CD14-positive monocyte (primary cell): ENCODE results near the gene KIF17. TPM values are rescaled to one million over a fixed set of nuclear protein-coding genes. Genes with fewer than 3 reads are reported as not detected.

Experiments
- DNase-seq, 3 donors: peaks; one replicate each; pipeline ENCODE4 v3.0.0-alpha.2; 2011 to 2022
- H2AFZ ChIP-seq: 2 replicates; pipeline ENCODE4 v1.6.0; 2012; ENCODE audit warnings: mild to moderate bottlenecking, low read depth, low read length, inconsistent platforms; ENCODE audit not compliant: insufficient read depth, poor library complexity, severe bottlenecking
- H3K27ac ChIP-seq, 2 donors: 1 replicate in 1 of 2; 2 replicates in 1 of 2; pipeline ENCODE4 v1.5.1; 2012 to 2013; ENCODE audit warnings: low read length in 2 of 2, control low read depth in 1 of 2, inconsistent platforms in 1 of 2, low read depth in 1 of 2, mild to moderate bottlenecking in 1 of 2
- H3K27me3 ChIP-seq, 2 donors: one replicate each; pipeline versions ENCODE4 v1.6.0 to v1.6.1; 2011 to 2013; ENCODE audit warnings: low read length in 2 of 2; ENCODE audit not compliant: control insufficient read depth in 2 of 2, insufficient read depth in 2 of 2
- H3K36me3 ChIP-seq, 2 donors: replicated peaks in 1 of 2; 1 replicate in 1 of 2; 2 replicates in 1 of 2; pipeline versions ENCODE4 v1.5.1 to v1.6.1; 2012 to 2013; ENCODE audit warnings: low read length in 2 of 2, control low read depth in 1 of 2, inconsistent platforms in 1 of 2, mild to moderate bottlenecking in 1 of 2; ENCODE audit not compliant: insufficient read depth in 2 of 2, control insufficient read depth in 1 of 2
- H3K4me1 ChIP-seq, 2 donors: 1 replicate in 1 of 2; 2 replicates in 1 of 2; pipeline versions ENCODE4 v1.5.1 to v1.6.1; 2012 to 2013; ENCODE audit warnings: low read length in 2 of 2, control low read depth in 1 of 2, inconsistent platforms in 1 of 2, mild to moderate bottlenecking in 1 of 2, moderate library complexity in 1 of 2; ENCODE audit not compliant: insufficient read depth in 2 of 2, control insufficient read depth in 1 of 2
- H3K4me2 ChIP-seq: replicated peaks from 2 replicates; pipeline ENCODE3; 2012; ENCODE audit warnings: low read length, moderate library complexity, mild to moderate bottlenecking; ENCODE audit not compliant: poor library complexity, severe bottlenecking; ENCODE audit errors: extremely low read depth
- H3K4me3 ChIP-seq, 3 experiments: fragments of 200-600 bp in 1 of 3; sonication (generic) in 1 of 3; replicated peaks in 1 of 3; 1 replicate in 2 of 3; 2 replicates in 1 of 3; pipeline ENCODE4 v1.5.1; 2011 to 2013; ENCODE audit warnings: low read length in 3 of 3, mild to moderate bottlenecking in 3 of 3, control low read depth in 2 of 3, low read depth in 2 of 3, inconsistent platforms in 1 of 3, moderate library complexity in 1 of 3
- H3K79me2 ChIP-seq: 2 replicates; pipeline ENCODE4 v1.6.0; 2012; ENCODE audit warnings: mild to moderate bottlenecking, control low read depth, inconsistent platforms, low read length, moderate library complexity; ENCODE audit not compliant: insufficient read depth
- H3K9ac ChIP-seq: 2 replicates; pipeline ENCODE4 v1.6.0; 2017; ENCODE audit warnings: low read length, mild to moderate bottlenecking; ENCODE audit not compliant: insufficient read depth, poor library complexity, severe bottlenecking
- H3K9me3 ChIP-seq, 2 donors: replicated peaks in 1 of 2; 1 replicate in 1 of 2; 2 replicates in 1 of 2; pipeline versions ENCODE4 v1.5.1 to v1.6.1; 2012 to 2013; ENCODE audit warnings: low read length in 2 of 2, control low read depth in 1 of 2; ENCODE audit not compliant: control insufficient read depth in 1 of 2, insufficient read depth in 1 of 2
- H4K20me1 ChIP-seq: 2 replicates; pipeline ENCODE4 v1.6.0; 2012; ENCODE audit warnings: mild to moderate bottlenecking, low read length, control low read depth, moderate library complexity; ENCODE audit not compliant: insufficient read depth
- H3K27ac Mint-ChIP-seq, 7 donors: one replicate each; pipeline ENCODE4 v1.8.0; 2020; ENCODE audit warnings: mild to moderate bottlenecking in 7 of 7, mixed read lengths in 7 of 7, moderate library complexity in 6 of 7, inconsistent platforms in 2 of 7
- H3K27me3 Mint-ChIP-seq, 3 donors: one replicate each; pipeline ENCODE4 v1.8.0; 2021 to 2022; ENCODE audit warnings: low read depth in 3 of 3, mild to moderate bottlenecking in 3 of 3, mixed read lengths in 3 of 3, moderate library complexity in 3 of 3, inconsistent platforms in 1 of 3
- H3K36me3 Mint-ChIP-seq, 2 donors: one replicate each; pipeline ENCODE4 v1.8.0; 2020; ENCODE audit warnings: mixed read lengths in 2 of 2, inconsistent platforms in 1 of 2, mild to moderate bottlenecking in 1 of 2
- H3K4me1 Mint-ChIP-seq: one replicate; pipeline ENCODE4 v1.8.0; 2020; ENCODE audit warnings: mild to moderate bottlenecking, mixed read lengths
- H3K4me3 Mint-ChIP-seq, 2 donors: one replicate each; pipeline ENCODE4 v1.8.0; 2020; ENCODE audit warnings: mild to moderate bottlenecking in 2 of 2, mixed read lengths in 2 of 2, moderate library complexity in 1 of 2
- H3K9me3 Mint-ChIP-seq, 7 donors: one replicate each; pipeline ENCODE4 v1.8.0; 2020 to 2022; ENCODE audit warnings: mixed read lengths in 7 of 7, mild to moderate bottlenecking in 6 of 7, moderate library complexity in 6 of 7, inconsistent platforms in 2 of 7
- WGBS: methylation state at CpG from one replicate; pipeline ENCODE4 v1.1.5; 2013; ENCODE audit warnings: missing lambda C conversion rate; ENCODE audit not compliant: insufficient coverage; 5-methylcytosine and 5-hydroxymethylcytosine counted together
- intact Hi-C, 2 donors: fragments of 100-400 bp; cut with micrococcal nuclease; formaldehyde crosslinking; loops; one replicate each; pipeline versions ENCODE4 v1.15.0 to v1.15.1; 2023
- polyA plus RNA-seq, 3 donors: library from polyadenylated mRNA; depleted of rRNA in 1 of 3; unstranded in 2 of 3; stranded (reverse) in 1 of 3; fragments of 300-500 nt in 2 of 3; fragments of >200 nt in 1 of 3; fragmentation: Illumina TruSeq in 2 of 3; gene quantifications; 1 replicate in 2 of 3; 2 replicates in 1 of 3; pipeline ENCODE4 v1.2.3, GENCODE V29; 2012 to 2021
- TF ChIP-seq, protein P1 (sequence below): fragments of 200-600 bp; IDR thresholded peaks from one replicate; pipeline ENCODE4 v1.8.0; 2022; ENCODE audit warnings: antibody characterized with exemption, mild to moderate bottlenecking

KIF17 gene
- polyA plus RNA-seq, 3 donors = 0.16 TPM; not detected in 2

DNA sequence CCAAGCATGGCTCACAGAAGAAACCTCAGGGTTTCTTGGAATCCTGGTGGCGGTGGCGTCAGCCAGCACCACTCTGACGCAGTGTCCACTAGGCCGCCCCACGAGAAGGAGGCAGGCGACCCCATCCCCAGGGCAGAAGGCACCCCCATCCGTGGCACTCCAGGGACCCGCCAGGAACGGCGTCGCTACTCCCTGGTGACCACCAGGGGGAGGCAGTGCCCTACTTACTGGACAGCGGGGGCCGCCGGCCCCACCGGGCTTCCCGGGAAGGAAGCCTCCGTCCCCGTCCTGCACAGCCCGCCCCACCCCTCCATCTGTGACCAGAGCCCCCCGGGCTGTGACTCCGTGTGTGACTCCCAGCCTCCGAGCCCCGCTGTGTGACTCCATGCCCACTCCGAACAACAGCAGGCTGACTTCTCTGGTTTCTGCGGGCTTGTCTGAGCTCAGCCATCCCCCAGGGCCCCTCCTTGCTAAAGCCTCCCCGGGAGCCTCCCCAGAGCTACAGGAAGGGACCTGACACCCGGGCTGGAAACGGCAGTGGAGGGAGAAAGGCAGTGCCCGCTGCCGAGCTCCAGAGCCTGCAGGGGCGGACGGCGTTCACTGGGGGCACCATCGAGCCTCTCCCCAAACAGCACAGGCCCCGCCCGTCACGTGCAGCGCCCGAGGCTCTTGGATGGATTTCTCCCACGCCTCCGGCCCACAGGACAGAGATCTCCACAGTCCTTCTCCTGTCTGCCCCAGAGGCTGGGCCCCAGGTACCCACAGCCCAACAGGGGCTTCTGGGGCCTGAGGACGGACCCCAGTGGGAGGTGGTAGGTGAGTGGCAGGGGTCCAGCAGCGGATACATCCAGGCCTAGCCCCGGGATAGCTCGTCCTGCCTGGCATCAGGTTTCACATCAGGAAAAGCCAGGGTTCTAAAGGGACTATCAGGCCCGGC, 21.1 kb downstream of the KIF17 start:
- whole genome bisulfite sequencing = 4% methylated on average over 29 of the region's 46 CpGs
- intact Hi-C loops = loop anchor here (2.0 to 10.0 kb wide), 3 partner anchors 36 to 498 kb away; partner anchors contain the start of gene SH2D5 (in 1 of the 2)
- DNase-seq = peak; percentile 75 to 80 (median 76)
- H3K36me3 ChIP-seq = no peaks in the 10 kb centered on the region
- peak overlapping the region; percentile 100 for H2AFZ ChIP-seq
- Mint-ChIP-seq H3K9me3 (no peaks in the 10 kb centered on the region), H3K27me3 (peaks cover 2 to 10% (median 9%) of the 10 kb centered on the region in 3 donors), H3K27ac (peak overlapping the region; percentile 46 to 93 (median 84)), H3K36me3 (no peaks in the 10 kb centered on the region), H3K4me3 (peak overlapping the region; percentile 94 to 95), H3K4me1 (peaks cover 14% of the 10 kb centered on the region)
- peaks cover 9 to 11% of the 10 kb centered on the region in 2 donors for H3K4me1 ChIP-seq
- H3K4me2 ChIP-seq = peak overlapping the region; percentile 100
- no peaks in the 10 kb centered on the region for H3K79me2 ChIP-seq
- H3K27ac ChIP-seq = peak overlapping the region; percentile 3 to 80
- H3K27me3 ChIP-seq = no peaks in the 10 kb centered on the region
- H3K4me3 ChIP-seq = peak overlapping the region; percentile 66 to 99 (median 67)
- TF ChIP-seq, protein P1, sequence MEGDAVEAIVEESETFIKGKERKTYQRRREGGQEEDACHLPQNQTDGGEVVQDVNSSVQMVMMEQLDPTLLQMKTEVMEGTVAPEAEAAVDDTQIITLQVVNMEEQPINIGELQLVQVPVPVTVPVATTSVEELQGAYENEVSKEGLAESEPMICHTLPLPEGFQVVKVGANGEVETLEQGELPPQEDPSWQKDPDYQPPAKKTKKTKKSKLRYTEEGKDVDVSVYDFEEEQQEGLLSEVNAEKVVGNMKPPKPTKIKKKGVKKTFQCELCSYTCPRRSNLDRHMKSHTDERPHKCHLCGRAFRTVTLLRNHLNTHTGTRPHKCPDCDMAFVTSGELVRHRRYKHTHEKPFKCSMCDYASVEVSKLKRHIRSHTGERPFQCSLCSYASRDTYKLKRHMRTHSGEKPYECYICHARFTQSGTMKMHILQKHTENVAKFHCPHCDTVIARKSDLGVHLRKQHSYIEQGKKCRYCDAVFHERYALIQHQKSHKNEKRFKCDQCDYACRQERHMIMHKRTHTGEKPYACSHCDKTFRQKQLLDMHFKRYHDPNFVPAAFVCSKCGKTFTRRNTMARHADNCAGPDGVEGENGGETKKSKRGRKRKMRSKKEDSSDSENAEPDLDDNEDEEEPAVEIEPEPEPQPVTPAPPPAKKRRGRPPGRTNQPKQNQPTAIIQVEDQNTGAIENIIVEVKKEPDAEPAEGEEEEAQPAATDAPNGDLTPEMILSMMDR = peak; percentile 100
- H4K20me1 ChIP-seq = no peaks in the 10 kb centered on the region
- H3K9ac ChIP-seq = peak overlapping the region; percentile 84
- H3K9me3 ChIP-seq = no peaks in the 10 kb centered on the region

DNA sequence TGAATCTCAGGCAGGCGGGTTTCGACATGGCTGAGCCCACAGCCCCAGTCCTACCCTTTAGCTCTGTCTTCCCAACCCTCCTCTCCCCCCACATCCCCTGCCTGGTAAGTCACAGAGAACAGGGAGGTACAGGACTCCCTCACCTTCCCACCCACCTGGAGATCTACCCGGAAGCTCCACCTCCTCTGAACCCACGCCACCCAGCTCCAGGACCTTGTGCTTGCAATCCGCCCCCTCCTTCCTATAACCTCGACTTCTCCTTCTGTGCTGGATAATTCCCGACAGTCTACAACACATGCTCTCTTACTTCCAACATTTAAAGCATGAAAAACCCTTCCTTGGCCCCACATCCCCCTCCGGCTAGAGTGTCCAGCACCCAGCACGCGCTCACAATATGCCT, 22.3 kb downstream of the KIF17 start:
- Histone ChIP-seq H3K9ac (no peak overlapping the region), H3K9me3 (no peaks in the 10 kb centered on the region), H3K4me3 (no peak overlapping the region), H3K4me1 (peaks cover 9 to 11% of the 10 kb centered on the region in 2 donors), H3K4me2 (no peak overlapping the region), H2AFZ (no peak overlapping the region), H3K79me2 (no peaks in the 10 kb centered on the region), H3K27me3 (no peaks in the 10 kb centered on the region), H3K36me3 (no peaks in the 10 kb centered on the region), H3K27ac (no peak overlapping the region), H4K20me1 (no peaks in the 10 kb centered on the region)
- H3K27ac Mint-ChIP-seq = no peak overlapping the region
- peaks cover 14% of the 10 kb centered on the region for H3K4me1 Mint-ChIP-seq
- no peaks in the 10 kb centered on the region for H3K9me3 Mint-ChIP-seq
- TF ChIP-seq, protein P1 = no peak
- 85% methylated on average over 10 of the region's 10 CpGs for WGBS
- H3K4me3 Mint-ChIP-seq = no peak overlapping the region
- intact Hi-C loops = loop anchor here (5.0 to 10.0 kb wide), 2 partner anchors 37 to 499 kb away; partner anchors contain the start of gene SH2D5 (in 1 of the 2)
- H3K36me3 Mint-ChIP-seq = no peaks in the 10 kb centered on the region
- peaks cover 2 to 10% (median 5%) of the 10 kb centered on the region in 3 donors for H3K27me3 Mint-ChIP-seq
- DNase-seq = no peak
